HepG2 (cell line): ENCODE data around the gene ANKRD12. TPM values are rescaled to one million over a fixed set of nuclear protein-coding genes. Genes with fewer than 3 reads are reported as not detected.
A peak's percentile ranks its signal among the peaks of the same experiment; 100 is the strongest.

Experiments used
- CBX1 ChIP-seq: IDR thresholded peaks from one replicate; pipeline ENCODE4 v1.6.1; 2016; ENCODE audit warnings: antibody characterized with exemption, low read depth
- CREB1 ChIP-seq, 2 experiments: fragments of 450-650 bp in 1 of 2; IDR thresholded peaks; 2 replicates each; pipeline ENCODE4 v1.6.1; 2016 to 2017; ENCODE audit warnings: control low read depth in 1 of 2, mild to moderate bottlenecking in 1 of 2, missing compliant biosample characterization in 1 of 2, missing genetic modification characterization in 1 of 2
- FOXJ3 ChIP-seq: sonication (generic); formaldehyde crosslinking; IDR thresholded peaks from 2 replicates; pipeline ENCODE4 v1.4.0; 2020; ENCODE audit warnings: missing genetic modification reagents, mild to moderate bottlenecking, borderline replicate concordance
- MAFG ChIP-seq: sonication (generic); formaldehyde crosslinking; IDR thresholded peaks from 2 replicates; pipeline ENCODE4 v1.5.1; 2020; ENCODE audit warnings: mild to moderate bottlenecking, missing genetic modification reagents
- PHF5A ChIP-seq: IDR thresholded peaks from one replicate; pipeline ENCODE4 v1.6.1; 2018; ENCODE audit warnings: low read depth, missing genetic modification reagents; ENCODE audit not compliant: unreplicated experiment
- SKIL ChIP-seq: sonication (generic); formaldehyde crosslinking; IDR thresholded peaks from 2 replicates; pipeline ENCODE4 v1.8.0; 2022; ENCODE audit warnings: missing genetic modification reagents, mild to moderate bottlenecking, moderate library complexity, borderline replicate concordance
- SNAPC5 ChIP-seq: sonication (generic); formaldehyde crosslinking; IDR thresholded peaks from 2 replicates; pipeline ENCODE4 v1.8.1; 2023; ENCODE audit warnings: mild to moderate bottlenecking, missing genetic modification reagents, borderline replicate concordance
- SPEN ChIP-seq: sonication (generic); formaldehyde crosslinking; IDR thresholded peaks from 2 replicates; pipeline ENCODE4 v1.5.1; 2020; ENCODE audit warnings: low read depth, mild to moderate bottlenecking, missing genetic modification reagents
- SYNCRIP ChIP-seq: fragments of 200-400 bp; formaldehyde crosslinking; IDR thresholded peaks from 2 replicates; pipeline ENCODE4 v1.6.1; 2018; ENCODE audit warnings: mild to moderate bottlenecking, low read depth, low read length; ENCODE audit not compliant: insufficient read depth
- TBP ChIP-seq: sonication (generic); formaldehyde crosslinking; IDR thresholded peaks from 2 replicates; pipeline ENCODE4 v1.5.0; 2020; ENCODE audit warnings: missing genetic modification reagents
- THAP11 ChIP-seq: IDR thresholded peaks from 2 replicates; pipeline ENCODE4 v1.6.1; 2016; ENCODE audit warnings: missing biosample characterization, missing genetic modification reagents
- ZFP1 ChIP-seq: IDR thresholded peaks from 2 replicates; pipeline ENCODE4 v1.6.1; 2016
- ZFP82 ChIP-seq: sonication (generic); formaldehyde crosslinking; IDR thresholded peaks from 2 replicates; pipeline ENCODE4 v1.5.1; 2020; ENCODE audit warnings: mild to moderate bottlenecking, missing genetic modification reagents, borderline replicate concordance
- ZNF142 ChIP-seq: sonication (generic); formaldehyde crosslinking; IDR thresholded peaks from 2 replicates; pipeline ENCODE4 v1.4.0; 2020; ENCODE audit warnings: missing genetic modification reagents
- ZNF333 ChIP-seq: sonication (generic); formaldehyde crosslinking; IDR thresholded peaks from 2 replicates; pipeline ENCODE4 v1.4.0; 2020; ENCODE audit warnings: mild to moderate bottlenecking, missing genetic modification reagents, borderline replicate concordance
- ZNF446 ChIP-seq: sonication (generic); formaldehyde crosslinking; IDR thresholded peaks from 2 replicates; pipeline ENCODE4 v1.5.0; 2020; ENCODE audit warnings: mild to moderate bottlenecking, missing genetic modification reagents
- ZNF496 ChIP-seq: sonication (generic); formaldehyde crosslinking; IDR thresholded peaks from 2 replicates; pipeline ENCODE4 v1.8.1; 2023; ENCODE audit warnings: mild to moderate bottlenecking, moderate library complexity, missing genetic modification reagents; ENCODE audit not compliant: insufficient replicate concordance
- ZNF580 ChIP-seq: IDR thresholded peaks from 2 replicates; pipeline ENCODE4 v1.6.1; 2016; ENCODE audit warnings: low read depth, borderline replicate concordance
- ZNF784 ChIP-seq: sonication (generic); formaldehyde crosslinking; IDR thresholded peaks from 2 replicates; pipeline ENCODE4 v1.5.1; 2020; ENCODE audit warnings: missing genetic modification reagents, mild to moderate bottlenecking, borderline replicate concordance
- polyA plus RNA-seq, 8 experiments: library from polyadenylated mRNA; depleted of rRNA in 3 of 8; stranded (reverse) in 7 of 8; unstranded in 1 of 8; fragments of >200 nt; fragmentation: Illumina TruSeq in 4 of 8; extraction: Trizol in 4 of 8; gene quantifications; 2 replicates each; pipeline versions ENCODE4 v1.2.1 to v1.2.3, GENCODE V29; 2011 to 2016; ENCODE audit warnings: low read depth in 4 of 8, missing spikeins in 1 of 8, mixed read lengths in 1 of 8; ENCODE audit not compliant: insufficient read depth in 1 of 8
- total RNA-seq, 5 experiments: library from RNA; depleted of rRNA; stranded (reverse); fragments of >200 nt; fragmentation: Illumina TruSeq; extraction: Trizol; gene quantifications; 2 replicates each; pipeline ENCODE4 v1.2.3, GENCODE V29; 2016; ENCODE audit warnings: low read depth in 1 of 5

ANKRD12 gene
- total and polyA plus RNA-seq, 2 of the 13 experiments (the other 11 are each of a cell fraction or from before 2014, with no cell fraction given): 6.0 to 23.2 TPM

- no peak for TF ChIP-seq SYNCRIP
- TF ChIP-seq CREB1 (IDR thresholded peaks at IDR 0.05): no peak
- TF ChIP-seq CREB1 (CRISPR knock-in tag; IDR thresholded peaks at IDR 0.05): no peak
- TF ChIP-seq ZNF333 (CRISPR knock-in tag): 0 out of 2 replicates have a peak, but pooled peaks have one; percentile 40
- no peak for TF ChIP-seq SKIL (CRISPR knock-in tag)
- TF ChIP-seq ZNF496: no peak
- no peak for TF ChIP-seq TBP (CRISPR knock-in tag)
- TF ChIP-seq ZNF446 (CRISPR knock-in tag): no peak
- TF ChIP-seq FOXJ3 (CRISPR knock-in tag): no peak
- TF ChIP-seq PHF5A (CRISPR knock-in tag): peak; percentile 94
- no peak for TF ChIP-seq ZFP1 (CRISPR knock-in tag)
- peak; percentile 44 for TF ChIP-seq ZNF580 (CRISPR knock-in tag)
- TF ChIP-seq CBX1: peak; percentile 39
- 0 out of 2 replicates have a peak, but pooled peaks have one; percentile 59 for TF ChIP-seq ZFP82 (CRISPR knock-in tag)
- TF ChIP-seq ZNF784 (CRISPR knock-in tag): peak; percentile 53; the same call in 1 of the 2 replicates
- TF ChIP-seq SNAPC5 (CRISPR knock-in tag): no peak
- peak; percentile 84 for TF ChIP-seq THAP11
- no peak for TF ChIP-seq MAFG (CRISPR knock-in tag)
- no peak; the same call in 1 of the 2 replicates for TF ChIP-seq ZNF142 (CRISPR knock-in tag)
- peak; percentile 79 for TF ChIP-seq SPEN (CRISPR knock-in tag)
Observed at GRCh38 chr18:9102508-9103375, 33.8 kb upstream of the ANKRD12 start, which contains the start of gene NDUFV2 (continued).
